Measurements from ENCODE around the gene CFAP58.

CFAP58 gene

DNA sequence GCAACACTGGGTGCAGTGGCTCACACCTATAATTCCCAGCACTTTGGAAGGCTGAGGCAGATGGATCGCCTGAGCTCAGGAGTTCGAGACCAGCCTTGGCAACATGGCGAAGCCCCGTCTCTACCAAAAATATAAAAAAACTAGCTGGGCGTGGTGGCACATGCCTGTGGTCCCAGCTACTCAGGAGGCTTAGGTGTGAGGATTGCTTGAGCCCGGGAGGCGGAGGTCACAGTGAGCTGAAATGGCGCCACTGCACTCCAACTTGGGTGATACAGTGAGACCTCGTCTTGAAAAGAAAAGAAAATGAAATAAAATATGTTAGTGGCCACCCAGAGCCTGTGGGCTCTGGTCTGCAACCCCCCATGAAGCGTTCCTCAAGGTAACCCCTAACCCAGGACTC, 28.7 kb upstream of the CFAP58 start:
- H3K9me3 ChIP-seq, result no peaks in the 10 kb centered on the region
- no peak overlapping the region for H3K4me3 ChIP-seq (ENCODE audit: low read depth, low read length)
- TF ChIP-seq, protein P1, sequence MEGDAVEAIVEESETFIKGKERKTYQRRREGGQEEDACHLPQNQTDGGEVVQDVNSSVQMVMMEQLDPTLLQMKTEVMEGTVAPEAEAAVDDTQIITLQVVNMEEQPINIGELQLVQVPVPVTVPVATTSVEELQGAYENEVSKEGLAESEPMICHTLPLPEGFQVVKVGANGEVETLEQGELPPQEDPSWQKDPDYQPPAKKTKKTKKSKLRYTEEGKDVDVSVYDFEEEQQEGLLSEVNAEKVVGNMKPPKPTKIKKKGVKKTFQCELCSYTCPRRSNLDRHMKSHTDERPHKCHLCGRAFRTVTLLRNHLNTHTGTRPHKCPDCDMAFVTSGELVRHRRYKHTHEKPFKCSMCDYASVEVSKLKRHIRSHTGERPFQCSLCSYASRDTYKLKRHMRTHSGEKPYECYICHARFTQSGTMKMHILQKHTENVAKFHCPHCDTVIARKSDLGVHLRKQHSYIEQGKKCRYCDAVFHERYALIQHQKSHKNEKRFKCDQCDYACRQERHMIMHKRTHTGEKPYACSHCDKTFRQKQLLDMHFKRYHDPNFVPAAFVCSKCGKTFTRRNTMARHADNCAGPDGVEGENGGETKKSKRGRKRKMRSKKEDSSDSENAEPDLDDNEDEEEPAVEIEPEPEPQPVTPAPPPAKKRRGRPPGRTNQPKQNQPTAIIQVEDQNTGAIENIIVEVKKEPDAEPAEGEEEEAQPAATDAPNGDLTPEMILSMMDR (IDR thresholded peaks at IDR 0.05; ENCODE audit: low read depth, low read length), result no peak
- no peak for DNase-seq
- H3K36me3 ChIP-seq, result no peaks in the 10 kb centered on the region
- H3K4me1 ChIP-seq, result no peaks in the 10 kb centered on the region
- no peaks in the 10 kb centered on the region for H3K27me3 ChIP-seq

DNA sequence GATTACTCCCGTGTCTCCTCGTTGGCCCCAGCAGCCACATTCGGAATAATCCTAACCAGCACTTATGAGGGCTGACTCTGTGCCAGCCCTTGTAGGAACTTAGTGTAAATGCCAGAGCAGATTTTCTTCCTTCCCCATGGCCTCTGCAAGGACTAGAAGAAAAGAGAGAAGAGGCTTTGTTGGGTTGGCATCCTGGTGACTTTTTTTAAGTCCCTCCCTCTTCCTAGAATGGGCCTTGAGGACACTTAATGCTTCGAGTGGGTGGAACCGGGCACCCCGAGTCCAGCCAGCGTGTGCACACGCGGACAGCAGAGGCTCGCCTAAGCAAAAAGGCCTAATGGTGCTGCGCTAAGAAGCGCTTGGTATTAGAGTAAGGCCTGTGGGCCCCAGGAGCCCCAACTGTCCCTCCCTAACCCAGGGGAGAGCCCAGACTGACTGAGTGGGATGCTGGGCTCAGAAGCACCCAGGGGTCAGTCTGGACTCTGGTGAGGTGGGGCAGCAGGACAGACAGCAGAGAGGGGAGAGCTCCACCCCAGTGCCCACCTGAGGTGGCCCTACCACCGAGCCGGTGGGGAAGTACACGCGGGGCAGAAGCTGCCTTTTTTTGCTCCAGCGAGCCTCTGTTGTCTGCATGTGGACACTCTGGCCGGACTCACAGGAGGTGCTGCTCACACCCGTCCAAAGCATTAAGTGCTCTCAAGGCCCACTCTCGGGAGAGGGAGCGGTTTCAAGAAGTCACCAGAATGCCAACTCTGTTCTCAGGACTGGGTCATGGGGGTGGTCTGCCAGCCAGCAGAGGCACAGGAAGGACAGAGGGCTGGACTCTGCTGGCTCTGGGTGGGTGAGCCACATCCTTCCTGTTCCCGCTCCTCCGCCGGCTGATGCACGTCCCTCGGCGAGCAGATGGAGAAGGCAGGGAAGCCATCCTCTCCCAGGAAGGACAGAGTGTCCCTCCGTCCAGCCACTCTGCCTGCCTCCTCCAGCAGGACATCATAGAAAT, 27.9 kb upstream of the CFAP58 start:
- Histone ChIP-seq H3K27me3 (no peaks in the 10 kb centered on the region), H3K36me3 (no peaks in the 10 kb centered on the region), H3K4me1 (no peaks in the 10 kb centered on the region), H3K9me3 (no peaks in the 10 kb centered on the region), H3K4me3 (ENCODE audit: low read depth, low read length) (no peak overlapping the region)
- TF ChIP-seq, protein P1 (IDR thresholded peaks at IDR 0.05; ENCODE audit: low read depth, low read length), result no peak
- DNase-seq, result no peak

DNA sequence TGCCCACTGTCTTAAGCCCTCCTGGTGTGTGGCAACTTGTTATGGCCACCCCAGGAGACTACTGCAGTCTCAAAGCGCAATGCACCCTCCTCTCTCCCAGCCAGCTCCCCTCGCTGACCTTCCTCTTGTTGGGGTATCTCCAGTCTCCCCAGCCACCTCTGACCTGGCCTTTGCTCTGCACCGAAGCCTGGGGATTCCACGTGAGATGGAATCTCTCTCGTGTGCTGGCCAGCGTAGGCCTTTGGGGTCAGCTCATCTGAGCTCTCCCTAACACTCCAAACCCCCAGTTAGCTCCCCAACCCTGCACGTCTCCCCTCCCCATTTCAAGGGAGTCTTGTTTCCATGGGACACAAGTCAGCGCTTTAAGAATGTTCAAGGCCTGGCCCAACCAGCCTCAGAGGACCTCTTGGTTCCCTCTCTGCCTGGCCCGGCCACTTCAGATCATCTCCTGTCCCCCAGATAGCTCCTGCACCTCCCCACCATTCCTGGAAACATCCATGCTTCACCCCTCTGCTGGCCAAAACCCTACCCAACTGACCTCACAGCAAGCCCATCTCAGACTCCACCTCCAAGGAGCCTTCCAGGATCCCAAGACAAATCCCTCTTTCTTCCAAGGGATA, 26.5 kb upstream of the CFAP58 start:
- no peak for DNase-seq
- H3K36me3 ChIP-seq, result no peaks in the 10 kb centered on the region
- H3K4me3 ChIP-seq (ENCODE audit: low read depth, low read length), result no peak overlapping the region
- no peaks in the 10 kb centered on the region for H3K9me3 ChIP-seq
- no peaks in the 10 kb centered on the region for H3K27me3 ChIP-seq
- TF ChIP-seq, protein P1 (IDR thresholded peaks at IDR 0.05; ENCODE audit: low read depth, low read length), result no peak
- H3K4me1 ChIP-seq, result no peaks in the 10 kb centered on the region

DNA sequence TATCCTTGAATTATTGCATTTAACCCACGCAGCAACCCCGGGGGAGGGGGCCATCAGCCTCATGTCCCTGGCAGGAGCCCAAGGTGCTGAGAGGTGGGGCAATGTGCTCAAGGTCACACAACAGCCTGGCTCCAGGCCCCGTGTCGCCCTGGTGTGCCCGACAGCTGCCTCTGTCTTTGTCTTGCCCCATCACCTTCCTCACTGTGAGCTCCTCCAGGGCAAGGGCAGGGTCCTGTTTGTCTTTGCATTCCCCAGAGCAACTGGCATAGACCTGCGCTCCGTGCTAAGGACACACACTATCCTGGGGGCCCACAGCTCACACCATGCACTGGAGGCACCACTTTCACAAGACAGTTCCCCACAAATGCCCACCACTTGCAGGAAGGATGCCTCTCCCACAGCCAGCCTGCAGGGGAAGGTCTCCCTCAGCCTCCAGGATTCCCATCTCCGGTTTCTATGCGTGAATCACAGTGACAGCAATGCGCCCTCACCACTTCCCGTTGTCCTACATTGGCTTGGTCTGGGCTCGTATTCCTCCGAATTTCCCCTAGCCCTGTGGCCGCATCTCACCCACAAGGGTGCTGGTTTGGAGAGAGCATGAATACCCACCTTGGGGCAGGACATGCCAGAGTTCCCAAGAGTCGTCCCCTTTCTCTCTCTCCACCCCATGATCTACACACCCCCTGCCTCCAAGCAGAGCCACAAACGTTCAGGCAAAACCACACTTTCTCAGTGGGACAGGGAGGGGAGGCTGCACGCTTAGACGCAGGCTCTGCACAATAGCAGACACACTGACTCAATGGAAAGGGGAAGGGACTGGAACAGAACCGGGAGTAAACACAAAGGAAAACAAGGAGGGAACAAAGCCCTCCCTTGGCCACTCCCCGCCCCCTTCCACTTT, 25.6 kb upstream of the CFAP58 start:
- Histone ChIP-seq H3K36me3 (no peaks in the 10 kb centered on the region), H3K4me1 (no peaks in the 10 kb centered on the region), H3K4me3 (ENCODE audit: low read depth, low read length) (no peak overlapping the region), H3K27me3 (no peaks in the 10 kb centered on the region), H3K9me3 (no peaks in the 10 kb centered on the region)
- TF ChIP-seq, protein P1 (IDR thresholded peaks at IDR 0.05; ENCODE audit: low read depth, low read length), result no peak
- no peak for DNase-seq

DNA sequence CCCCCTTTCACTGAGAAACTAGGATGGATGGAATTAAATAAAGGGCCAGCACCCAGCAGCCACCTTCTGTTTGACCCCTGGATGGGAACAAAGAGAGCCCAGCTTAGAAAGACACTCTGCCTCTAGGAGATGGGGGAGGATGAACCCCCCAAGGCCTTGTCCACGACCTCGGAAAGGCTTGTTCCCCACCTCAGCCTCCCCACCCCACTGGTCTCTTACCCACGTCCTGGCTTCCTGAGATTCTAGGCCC, 25.1 kb upstream of the CFAP58 start:
- H3K36me3 ChIP-seq, result no peaks in the 10 kb centered on the region
- H3K4me3 ChIP-seq (ENCODE audit: low read depth, low read length), result no peak overlapping the region
- TF ChIP-seq, protein P1 (IDR thresholded peaks at IDR 0.05; ENCODE audit: low read depth, low read length), result no peak
- DNase-seq, result no peak
- H3K27me3 ChIP-seq, result no peaks in the 10 kb centered on the region
- H3K9me3 ChIP-seq, result no peaks in the 10 kb centered on the region
- H3K4me1 ChIP-seq, result no peaks in the 10 kb centered on the region

Data from BE2C (cell line).